EL (cell line): Measurements from ENCODE around the gene LARP4B.

Source experiments
- DNase-seq: peaks from one replicate; pipeline ENCODE4 v3.0.0-alpha.2; 2016

The LARP4B gene

GRCh38 chr10:804787-805619 is 126.5 kb downstream of the LARP4B start:
- no peak for DNase-seq

DNA sequence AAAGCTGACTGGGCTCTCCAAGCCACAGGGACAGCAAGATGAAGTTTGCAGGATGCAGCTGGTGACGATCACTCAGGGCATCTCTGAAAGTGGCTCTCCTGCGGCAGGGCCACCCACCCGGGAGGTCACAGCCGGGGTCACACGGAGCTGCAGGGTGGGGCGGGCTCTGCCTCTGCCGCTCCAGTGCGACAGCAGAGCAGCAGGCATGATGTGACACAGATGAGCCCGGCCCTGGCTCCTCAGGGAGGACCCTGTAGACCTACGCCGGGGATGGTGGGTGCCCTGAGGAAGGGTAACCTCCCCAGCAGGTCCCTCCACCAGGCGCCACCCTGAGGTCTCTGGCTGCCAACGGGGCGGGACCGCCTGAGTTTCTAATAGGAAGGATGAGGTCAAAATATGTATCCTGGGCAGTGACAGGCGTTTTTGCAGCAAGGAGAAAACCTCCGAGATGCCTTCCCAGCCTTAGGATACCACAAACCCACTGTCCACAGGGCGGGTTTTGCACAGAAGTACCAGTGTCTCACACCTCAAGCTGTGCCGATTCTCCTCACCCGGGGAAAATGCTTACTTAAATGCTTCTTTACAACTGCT is 127.2 kb downstream of the LARP4B start:
- DNase-seq: no peak

DNA sequence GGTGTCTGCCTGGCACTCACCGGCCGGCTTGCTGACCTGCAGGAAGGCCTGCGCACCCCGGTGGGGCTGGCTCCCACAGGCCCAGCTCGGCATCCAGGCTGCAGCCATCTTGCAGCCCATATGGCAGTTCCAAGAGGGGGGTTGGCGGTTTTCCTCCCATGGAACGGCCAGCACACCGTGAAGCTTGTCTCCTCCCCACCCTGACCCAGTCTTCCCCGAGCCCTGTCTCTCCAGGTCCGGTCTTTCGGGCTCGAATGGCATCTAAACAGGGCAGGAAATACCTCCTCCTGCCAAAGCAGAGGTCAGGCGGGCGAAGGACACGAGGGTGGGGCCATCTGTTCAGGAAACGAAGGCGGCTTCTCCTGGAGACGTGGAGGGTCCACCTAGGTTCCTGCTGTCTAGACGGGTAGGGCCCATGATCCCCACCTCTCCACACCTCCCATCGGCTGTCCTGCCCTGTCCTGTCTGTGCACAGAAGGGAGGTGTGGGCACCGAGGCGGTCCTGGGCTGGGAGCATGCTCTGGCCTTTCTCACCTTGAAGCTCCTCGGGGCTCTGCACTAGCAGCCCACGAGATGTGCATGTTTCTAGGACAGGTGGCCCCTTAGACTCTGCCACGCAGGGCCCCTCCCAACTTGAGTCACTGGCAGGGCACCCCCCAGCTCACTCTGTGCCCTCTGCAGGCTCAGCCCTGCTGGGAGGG is 128.3 kb downstream of the LARP4B start:
- no peak for DNase-seq

- no peak for DNase-seq
These were observed 129.0 kb downstream of the LARP4B start for GRCh38 chr10:802506-802905.

DNA sequence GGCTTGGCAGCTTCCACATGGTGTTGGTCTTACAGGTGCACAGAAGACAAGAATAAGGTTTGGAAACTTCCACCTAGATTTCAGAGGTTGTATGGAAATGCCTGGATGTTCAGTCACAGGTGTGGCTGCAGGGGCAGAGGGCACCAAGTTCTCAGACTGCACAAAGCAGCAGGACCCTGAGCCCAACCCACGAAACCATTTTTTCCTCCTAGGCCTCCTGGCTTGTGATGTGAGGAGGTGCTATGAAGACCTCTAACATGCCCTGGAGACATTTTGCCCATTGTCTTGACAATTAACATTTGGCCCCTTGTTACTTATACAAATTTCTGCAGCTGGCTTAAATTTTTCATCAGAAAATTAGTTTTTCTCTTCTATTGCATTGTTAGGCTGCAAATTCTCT is 134.3 kb downstream of the LARP4B start:
- no peak for DNase-seq

GRCh38 chr10:796233-796632 is 135.3 kb downstream of the LARP4B start:
- no peak for DNase-seq

GRCh38 chr10:794382-794956 is 137.0 kb downstream of the LARP4B start:
- peak; percentile 39 for DNase-seq

DNA sequence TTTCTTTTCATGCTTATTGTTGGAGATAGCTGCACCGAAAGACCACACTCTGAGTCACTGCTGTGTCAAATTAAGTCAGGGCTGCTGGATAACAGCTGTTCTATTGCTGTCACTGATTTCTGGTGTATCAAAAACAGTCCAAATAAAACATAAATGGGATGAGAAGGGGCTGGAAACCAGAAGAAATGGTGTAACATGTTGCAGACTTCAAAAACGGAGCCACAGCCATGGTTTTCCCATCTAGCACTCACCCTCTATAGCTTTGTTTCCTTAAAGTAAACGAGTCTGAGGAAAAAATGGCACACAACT is 138.8 kb downstream of the LARP4B start:
- DNase-seq: no peak

- no peak for DNase-seq
These were observed 139.3 kb downstream of the LARP4B start for GRCh38 chr10:792083-792791.

DNA sequence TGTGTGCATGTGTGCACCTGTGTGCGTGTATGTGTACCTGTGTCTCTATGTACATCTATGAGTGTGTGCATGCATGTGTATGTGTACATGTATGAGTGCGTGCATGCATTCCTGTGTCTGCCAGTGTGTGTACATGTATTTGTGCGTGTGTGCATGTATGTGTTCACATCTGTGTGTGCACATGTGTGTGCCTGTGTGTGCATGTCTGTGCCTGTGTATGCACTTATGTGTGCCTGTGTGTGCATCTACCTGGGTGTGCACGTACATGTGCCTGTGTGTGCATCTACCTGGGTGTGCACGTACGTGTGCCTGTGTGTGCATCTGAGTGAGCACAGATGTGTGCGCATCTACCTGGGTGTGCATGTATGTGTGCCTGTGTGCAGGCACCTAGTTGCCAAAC is 139.9 kb downstream of the LARP4B start:
- DNase-seq: no peak

DNA sequence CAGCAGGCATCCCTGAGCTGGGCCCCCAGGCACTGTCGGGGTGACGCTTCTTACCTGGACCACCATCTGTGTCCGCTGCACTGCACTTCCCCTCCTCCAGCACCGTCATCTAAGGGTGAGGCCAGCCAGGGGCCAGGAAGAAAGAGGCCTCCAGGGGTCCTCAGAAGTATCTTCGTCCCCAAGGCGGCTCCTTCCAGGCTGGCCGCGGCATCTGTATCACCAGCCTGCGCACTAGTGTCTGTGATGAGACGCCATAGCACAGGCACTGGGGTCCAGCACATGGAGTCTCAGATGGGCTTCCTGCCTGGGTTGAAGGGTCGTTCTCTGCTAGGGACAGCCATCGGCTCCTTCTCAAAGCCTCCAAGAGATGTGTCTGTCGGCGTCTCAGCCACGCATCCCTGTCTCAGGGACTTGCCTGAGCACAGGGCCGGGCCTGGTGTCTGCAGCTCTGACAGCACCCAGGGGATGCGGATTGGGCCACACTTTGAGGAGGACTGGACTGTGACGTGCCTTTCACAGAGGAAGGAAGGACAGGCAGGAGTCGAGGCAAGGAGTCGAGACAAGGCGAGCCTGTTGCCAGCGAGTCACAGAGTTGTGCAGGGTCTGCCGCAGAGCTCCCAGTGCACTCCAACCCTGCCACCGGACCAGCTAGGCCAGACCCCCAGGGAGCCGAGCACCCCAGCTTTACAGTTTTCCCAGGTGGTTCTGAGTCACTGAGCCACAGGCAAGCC is 140.5 kb downstream of the LARP4B start:
- no peak for DNase-seq

- DNase-seq: no peak
These were observed 141.4 kb downstream of the LARP4B start for GRCh38 chr10:789831-790701.

DNA sequence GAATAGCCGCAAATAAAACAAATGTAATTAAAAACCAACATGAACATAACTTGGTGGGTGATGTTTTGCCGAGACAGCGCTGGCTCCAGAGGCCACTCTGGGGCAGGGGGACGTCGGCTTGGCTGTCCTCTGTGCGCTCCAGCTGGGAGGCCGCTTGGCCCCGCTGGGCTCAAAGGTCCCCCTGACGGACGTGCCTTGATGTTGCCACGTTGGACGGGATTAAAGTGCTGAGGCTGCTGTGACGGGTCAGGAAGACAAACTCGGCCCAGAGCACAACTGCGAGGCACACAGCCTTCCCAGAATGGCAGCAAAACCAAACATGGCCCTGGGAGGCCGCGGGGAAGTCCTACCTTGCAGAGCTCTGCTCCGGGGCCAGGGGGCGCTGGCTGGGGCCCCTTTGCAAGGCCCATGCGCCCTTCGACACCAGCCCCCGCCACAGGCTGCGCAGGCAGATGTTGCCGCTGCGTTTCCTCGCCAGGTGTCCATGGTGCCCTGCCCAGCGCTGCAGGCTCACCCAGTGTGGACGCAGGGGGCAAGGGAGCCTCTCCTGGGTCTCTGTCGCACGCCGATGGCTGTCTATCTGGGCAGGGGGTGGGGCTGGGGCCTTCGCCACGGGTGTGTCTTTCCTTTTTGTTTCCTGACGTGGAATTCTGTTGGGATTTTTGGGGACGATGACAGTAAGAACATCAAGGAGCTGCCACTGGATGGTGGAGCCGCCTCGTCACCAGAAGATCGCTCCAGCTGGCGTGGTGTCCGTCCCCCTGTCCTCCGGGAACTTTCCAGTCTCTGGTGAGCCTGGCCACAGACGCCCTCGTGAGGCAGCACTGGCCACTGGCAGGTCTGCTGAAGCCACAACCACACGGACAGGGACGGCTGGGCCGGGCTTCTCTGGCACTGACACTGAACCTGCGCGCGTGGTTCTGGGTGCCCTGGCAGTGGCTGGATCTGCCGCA is 142.4 kb downstream of the LARP4B start:
- peak; percentile 65 for DNase-seq

GRCh38 chr10:787933-788651 is 143.4 kb downstream of the LARP4B start:
- peak; percentile 60 for DNase-seq

GRCh38 chr10:786633-787474 is 144.7 kb downstream of the LARP4B start:
- no peak for DNase-seq

- no peak for DNase-seq
These were observed 145.7 kb downstream of the LARP4B start for GRCh38 chr10:785861-786214.

GRCh38 chr10:785089-785860 is 146.2 kb downstream of the LARP4B start:
- no peak for DNase-seq
